Spleen (tissue), 7 donors: ENCODE results near the gene KLHL42.
"Not testable (repeated sequence)": the region's sequence is repeated elsewhere in the genome, so short reads cannot be mapped to it uniquely, and the experiment has no call there.

Source experiments
- CTCF ChIP-seq, 11 experiments: fragments of 200-600 bp in 7 of 11; fragments of 450-650 bp in 4 of 11; sonication (generic) in 4 of 11; IDR thresholded peaks in 8 of 11; conservative IDR thresholded peaks in 3 of 11; 1 replicate in 7 of 11; 2 replicates in 4 of 11; pipeline versions ENCODE4 v1.4.0 to v1.8.0; 2016 to 2021; ENCODE audit warnings: antibody characterized with exemption in 11 of 11, inconsistent platforms in 4 of 11, mild to moderate bottlenecking in 1 of 11
- POLR2A ChIP-seq, 3 donors: fragments of 450-650 bp; IDR thresholded peaks; one replicate each; pipeline ENCODE4 v1.5.1; 2017; ENCODE audit warnings: antibody characterized with exemption in 3 of 3, mild to moderate bottlenecking in 1 of 3
- donor health status: DM: no; HTN: no; CAD: no; lungs with moderate emphysema.
- donor health status: DM: no; HTN: no; CAD: no.
- donor health status: DM: no; HTN: no; CAD: no.

- TF ChIP-seq CTCF (IDR thresholded peaks at IDR 0.05 in 8 of 11, conservative IDR thresholded peaks at IDR 0.05 in 3 of 11); POLR2A (IDR thresholded peaks at IDR 0.05): not testable (repeated sequence)
These were observed 34.3 kb upstream of the KLHL42 start for GRCh38 chr12:27745734-27746133.
